Measurements from ENCODE around the gene DLGAP1.

GRCh38 chr18:4224031-4224704 is 230.9 kb downstream of the DLGAP1 start:
- TF ChIP-seq ESRRG (CRISPR knock-in tag; IDR thresholded peaks at IDR 0.05) (no peak), CREB5 (CRISPR knock-in tag; IDR thresholded peaks at IDR 0.05; ENCODE audit: low read depth) (no peak)

All from SK-N-SH treated with all-trans-retinoic acid at 6 μM for 48 hours (cell line).